HG03196 (cell line): ENCODE results near the gene SUSD5.
A peak's percentile ranks its signal among the peaks of the same experiment; 100 is the strongest.
"Not testable (repeated sequence)": the region's sequence is repeated elsewhere in the genome, so short reads cannot be mapped to it uniquely, and the experiment has no call there.

ENCODE experiments used
- ATAC-seq: cut with Tn5 transposase; IDR thresholded peaks from one replicate; pipeline ENCODE4 v1.9.1; 2021; ENCODE audit not compliant: unreplicated experiment

Gene SUSD5

GRCh38 chr3:33115024-33115768 lies 103.4 kb downstream of the SUSD5 start:
- ATAC-seq = no peak

GRCh38 chr3:33114622-33115023 lies 104.0 kb downstream of the SUSD5 start:
- no peak for ATAC-seq

- ATAC-seq = peak; percentile 81
These were observed 104.6 kb downstream of the SUSD5 start, which contains the start of gene CRTAP for GRCh38 chr3:33113772-33114621. Gene CRTAP (plus strand): TSS chr3:33114014. CDS start chr3:33114078, 64 bp downstream.

- ATAC-seq = peak; percentile 30
These were observed 107.0 kb downstream of the SUSD5 start for GRCh38 chr3:33111581-33111980.

- ATAC-seq = not testable (repeated sequence)
These were observed 111.8 kb downstream of the SUSD5 start for GRCh38 chr3:33106854-33107253.

GRCh38 chr3:33105341-33105948 lies 113.2 kb downstream of the SUSD5 start:
- no peak for ATAC-seq

GRCh38 chr3:33104803-33105202 lies 113.8 kb downstream of the SUSD5 start:
- no peak for ATAC-seq

- ATAC-seq = no peak
These were observed 115.1 kb downstream of the SUSD5 start for GRCh38 chr3:33103480-33103879.

GRCh38 chr3:33103034-33103433 lies 115.6 kb downstream of the SUSD5 start:
- ATAC-seq = no peak

GRCh38 chr3:33100229-33100628 lies 118.4 kb downstream of the SUSD5 start:
- no peak for ATAC-seq
